Stimulated activated CD8-positive, alpha-beta memory T cell treated with anti-CD3 and anti-CD28 coated beads, Interleukin-7, amount 100 ng/mL, for 24 hours (primary cell): ENCODE results near the gene OR8D2.
"Not testable (repeated sequence)": the region's sequence is repeated elsewhere in the genome, so short reads cannot be mapped to it uniquely, and the experiment has no call there.

ENCODE experiments used
- DNase-seq: peaks from one replicate; pipeline ENCODE4 v3.0.0-alpha.2; 2020; ENCODE audit warnings: low read depth

OR8D2 gene

GRCh38 chr11:124285610-124286344 is 34.2 kb downstream of the OR8D2 start:
- DNase-seq = no peak

GRCh38 chr11:124278261-124278660 is 41.7 kb downstream of the OR8D2 start:
- DNase-seq = no peak

GRCh38 chr11:124277804-124278203 is 42.2 kb downstream of the OR8D2 start:
- DNase-seq = no peak

GRCh38 chr11:124277207-124277606 is 42.8 kb downstream of the OR8D2 start:
- no peak for DNase-seq

- DNase-seq = no peak
Measured at GRCh38 chr11:124276081-124276480, 43.9 kb downstream of the OR8D2 start.

GRCh38 chr11:124274000-124274399 is 46.0 kb downstream of the OR8D2 start:
- DNase-seq = no peak

GRCh38 chr11:124270886-124271285 is 49.1 kb downstream of the OR8D2 start:
- DNase-seq = not testable (repeated sequence)
